GM10248 (cell line): Measurements from ENCODE around the gene ERI3.

Source experiments
- CTCF ChIA-PET: fragments of 300-600 bp; sonication (Branson Sonifier 250); formaldehyde crosslinking; extraction: SDS; loops from one replicate; lab custom pipeline; 2021; ENCODE audit warnings: antibody characterized with exemption; lab: Yijun Ruan, JAX
- POLR2A ChIA-PET: fragments of 350-650 bp; sonication (Branson Sonifier 250); formaldehyde crosslinking; extraction: SDS; loops from one replicate; lab custom pipeline; 2020; ENCODE audit warnings: antibody characterized with exemption; lab: Yijun Ruan, JAX
- DNase-seq: peaks from one replicate; pipeline ENCODE4 v3.0.0; 2012; ENCODE audit errors: extremely low spot score
- CTCF ChIP-seq: IDR thresholded peaks from 2 replicates; pipeline ENCODE4 v1.5.1; 2012; ENCODE audit warnings: mild to moderate bottlenecking, low read depth; ENCODE audit errors: extremely low read depth, missing control alignments, control extremely low read depth

The ERI3 gene

GRCh38 chr1:44354840-44355581 lies at the start of gene ERI3:
Gene ERI3, minus strand, starts transcription at chr1:44355257. Its CDS starts 231 bp downstream, at chr1:44355026.
- ChIA-PET CTCF (interaction anchor here (1.8 kb wide), 1 partner anchor 8 kb away, joined by 7 read pairs; no protein-coding TSS in a partner anchor), POLR2A (no interaction called here)
- no peak for TF ChIP-seq CTCF
- DNase-seq, result peak; percentile 99

- ChIA-PET POLR2A (interaction anchor here (0.5 kb wide), 1 partner anchor 37 kb away, joined by 3 read pairs; no protein-coding TSS in a partner anchor), CTCF (interaction anchor here (1.0 to 1.5 kb wide), 4 partner anchors 11 to 251 kb away, joined by 3 to 6 read pairs (median 3); no protein-coding TSS in a partner anchor)
- no peak for DNase-seq
- TF ChIP-seq CTCF, result no peak
Measured at GRCh38 chr1:44401256-44402228, 46.5 kb upstream of the ERI3 start.

- ChIA-PET POLR2A (no interaction called here), CTCF (interaction anchor here (0.8 to 2.4 kb wide), 6 partner anchors 9 to 182 kb away, joined by 3 to 7 read pairs (median 4); no protein-coding TSS in a partner anchor)
- TF ChIP-seq CTCF, result no peak
- DNase-seq, result no peak
Measured at GRCh38 chr1:44390277-44390676, 35.2 kb upstream of the ERI3 start.

GRCh38 chr1:44389437-44389836 lies 34.4 kb upstream of the ERI3 start:
- CTCF ChIA-PET, result interaction anchor here (0.6 to 2.4 kb wide), 4 partner anchors 10 to 742 kb away, joined by 3 to 7 read pairs (median 4); no protein-coding TSS in a partner anchor
- no peak for TF ChIP-seq CTCF
- POLR2A ChIA-PET, result no interaction called here
- no peak for DNase-seq

GRCh38 chr1:44388551-44388950 lies 33.5 kb upstream of the ERI3 start:
- ChIA-PET POLR2A (no interaction called here), CTCF (interaction anchor here (1.7 to 2.4 kb wide), 2 partner anchors 9 to 11 kb away, joined by 6 to 7 read pairs; no protein-coding TSS in a partner anchor)
- no peak for TF ChIP-seq CTCF
- no peak for DNase-seq
